Right atrium auricular region (tissue), 2 donors: ENCODE measurements around the gene TRIO. TPM values are rescaled to one million over a fixed set of nuclear protein-coding genes. Genes with fewer than 3 reads are reported as not detected.
A peak's percentile ranks its signal among the peaks of the same experiment; 100 is the strongest.

ENCODE experiments used
- DNase-seq: peaks from one replicate; pipeline ENCODE4 v3.0.0-alpha.2; 2019; ENCODE audit warnings: low spot score
- H3K27ac ChIP-seq, 2 donors: fragments of 200-600 bp; sonication (generic); 1 replicate in 1 of 2; 2 replicates in 1 of 2; pipeline ENCODE4 v1.5.1; 2016 to 2019
- H3K27me3 ChIP-seq, 2 donors: fragments of 200-600 bp; sonication (generic); one replicate each; pipeline versions ENCODE4 v1.5.1 to v1.6.0; 2017 to 2019
- H3K36me3 ChIP-seq: fragments of 200-600 bp; sonication (generic); one replicate; pipeline ENCODE4 v1.5.1; 2016
- H3K4me1 ChIP-seq, 2 donors: fragments of 200-600 bp; sonication (generic); one replicate each; pipeline versions ENCODE4 v1.5.1 to v1.6.0; 2017 to 2019
- H3K4me3 ChIP-seq, 2 donors: fragments of 200-600 bp; sonication (generic); 1 replicate in 1 of 2; 2 replicates in 1 of 2; pipeline ENCODE4 v1.5.1; 2017 to 2019; ENCODE audit warnings: mild to moderate bottlenecking in 1 of 2, moderate library complexity in 1 of 2
- H3K9me3 ChIP-seq, 2 donors: fragments of 200-600 bp; sonication (generic); one replicate each; pipeline ENCODE4 v1.5.1; 2019
- total RNA-seq, 2 donors: library from RNA; depleted of rRNA; stranded (reverse); fragments of >200 nt; gene quantifications; one replicate each; pipeline ENCODE4 v1.1.0, GENCODE V29; 2016
- TF ChIP-seq, protein P1 (sequence below), 2 donors: fragments of 200-600 bp; sonication (generic); IDR thresholded peaks; one replicate each; pipeline ENCODE4 v1.5.1; 2019; ENCODE audit warnings: antibody characterized with exemption in 2 of 2

TRIO gene
- total RNA-seq, 2 donors from 2014 or later, result 51.6 to 67.0 TPM

GRCh38 chr5:14522721-14523120, 379.6 kb downstream of the TRIO start:
- H3K27ac ChIP-seq, result no peak overlapping the region
- H3K36me3 ChIP-seq, result no peaks in the 10 kb centered on the region
- no peaks in the 10 kb centered on the region for H3K4me1 ChIP-seq
- no peaks in the 10 kb centered on the region for H3K27me3 ChIP-seq
- no peak overlapping the region for H3K4me3 ChIP-seq
- no peak for DNase-seq
- H3K9me3 ChIP-seq, result peaks cover 0 to 3% of the 10 kb centered on the region in 2 donors
- TF ChIP-seq, protein P1, sequence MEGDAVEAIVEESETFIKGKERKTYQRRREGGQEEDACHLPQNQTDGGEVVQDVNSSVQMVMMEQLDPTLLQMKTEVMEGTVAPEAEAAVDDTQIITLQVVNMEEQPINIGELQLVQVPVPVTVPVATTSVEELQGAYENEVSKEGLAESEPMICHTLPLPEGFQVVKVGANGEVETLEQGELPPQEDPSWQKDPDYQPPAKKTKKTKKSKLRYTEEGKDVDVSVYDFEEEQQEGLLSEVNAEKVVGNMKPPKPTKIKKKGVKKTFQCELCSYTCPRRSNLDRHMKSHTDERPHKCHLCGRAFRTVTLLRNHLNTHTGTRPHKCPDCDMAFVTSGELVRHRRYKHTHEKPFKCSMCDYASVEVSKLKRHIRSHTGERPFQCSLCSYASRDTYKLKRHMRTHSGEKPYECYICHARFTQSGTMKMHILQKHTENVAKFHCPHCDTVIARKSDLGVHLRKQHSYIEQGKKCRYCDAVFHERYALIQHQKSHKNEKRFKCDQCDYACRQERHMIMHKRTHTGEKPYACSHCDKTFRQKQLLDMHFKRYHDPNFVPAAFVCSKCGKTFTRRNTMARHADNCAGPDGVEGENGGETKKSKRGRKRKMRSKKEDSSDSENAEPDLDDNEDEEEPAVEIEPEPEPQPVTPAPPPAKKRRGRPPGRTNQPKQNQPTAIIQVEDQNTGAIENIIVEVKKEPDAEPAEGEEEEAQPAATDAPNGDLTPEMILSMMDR (IDR thresholded peaks at IDR 0.05), result no peak

DNA sequence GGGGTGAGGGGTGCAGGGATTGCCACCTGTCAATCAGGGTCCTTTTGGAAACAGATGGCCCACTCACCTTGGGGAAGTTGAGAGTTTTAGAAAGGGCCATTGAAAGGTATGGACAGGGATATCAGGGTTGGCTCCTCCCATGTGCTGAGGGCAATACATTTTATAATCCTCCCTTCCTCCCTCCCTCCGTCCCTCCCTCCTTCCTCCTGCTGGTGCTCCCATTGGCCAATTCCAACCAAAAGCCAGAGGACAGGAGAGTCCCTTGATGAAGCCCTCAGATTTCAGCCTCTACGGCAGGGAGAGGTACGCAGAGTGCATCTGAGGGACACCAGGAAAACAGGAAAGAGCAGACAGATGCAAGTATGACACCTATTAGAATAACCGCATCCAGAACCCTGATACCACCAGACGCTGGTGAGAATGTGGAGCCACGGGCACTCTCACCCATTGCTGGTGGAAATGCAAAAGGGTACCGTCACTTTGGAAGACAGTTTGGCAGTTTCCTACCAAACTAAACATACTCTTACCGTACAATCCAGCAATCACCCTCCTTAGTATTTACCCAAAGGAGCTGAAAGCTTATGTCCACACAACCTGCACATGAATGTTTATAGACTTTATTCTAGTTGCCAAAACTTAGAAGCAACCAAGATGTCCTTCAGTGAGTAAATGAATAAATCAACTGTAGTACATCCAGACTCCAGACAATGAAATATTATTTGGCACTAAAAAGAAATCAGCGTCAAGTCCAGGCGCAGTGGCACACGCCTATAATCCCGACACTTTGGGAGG, 380.3 kb downstream of the TRIO start:
- H3K27me3 ChIP-seq, result no peaks in the 10 kb centered on the region
- H3K9me3 ChIP-seq, result peaks cover 0 to 3% of the 10 kb centered on the region in 2 donors
- no peak overlapping the region for H3K4me3 ChIP-seq
- no peaks in the 10 kb centered on the region for H3K36me3 ChIP-seq
- H3K4me1 ChIP-seq, result no peaks in the 10 kb centered on the region
- H3K27ac ChIP-seq, result no peak overlapping the region
- TF ChIP-seq, protein P1 (IDR thresholded peaks at IDR 0.05), result no peak
- DNase-seq, result no peak

GRCh38 chr5:14525397-14525796, 382.3 kb downstream of the TRIO start:
- H3K9me3 ChIP-seq, result no peaks in the 10 kb centered on the region
- H3K4me3 ChIP-seq, result no peak overlapping the region
- no peaks in the 10 kb centered on the region for H3K4me1 ChIP-seq
- TF ChIP-seq, protein P1 (IDR thresholded peaks at IDR 0.05), result no peak
- no peaks in the 10 kb centered on the region for H3K27me3 ChIP-seq
- no peaks in the 10 kb centered on the region for H3K36me3 ChIP-seq
- no peak for DNase-seq
- no peak overlapping the region for H3K27ac ChIP-seq

DNA sequence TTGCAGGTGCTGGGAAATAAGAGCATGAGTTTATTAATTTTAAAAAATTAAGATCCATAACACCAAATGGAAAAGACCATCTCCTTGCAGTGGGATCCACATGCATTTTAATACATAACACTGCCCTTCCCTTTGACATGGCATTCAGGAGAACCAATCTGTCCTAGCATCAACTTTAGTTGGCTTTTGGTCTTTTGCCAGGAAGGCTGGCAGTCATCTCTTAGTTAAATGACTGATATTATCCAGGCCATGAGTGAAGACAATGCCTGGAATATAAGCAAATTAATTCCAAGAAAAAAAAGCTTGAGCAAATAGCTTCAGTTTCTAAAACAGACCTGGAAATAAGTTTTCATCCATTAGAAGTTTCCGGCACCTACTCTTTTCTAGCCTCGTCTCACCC, 383.4 kb downstream of the TRIO start:
- TF ChIP-seq, protein P1 (IDR thresholded peaks at IDR 0.05), result no peak

DNA sequence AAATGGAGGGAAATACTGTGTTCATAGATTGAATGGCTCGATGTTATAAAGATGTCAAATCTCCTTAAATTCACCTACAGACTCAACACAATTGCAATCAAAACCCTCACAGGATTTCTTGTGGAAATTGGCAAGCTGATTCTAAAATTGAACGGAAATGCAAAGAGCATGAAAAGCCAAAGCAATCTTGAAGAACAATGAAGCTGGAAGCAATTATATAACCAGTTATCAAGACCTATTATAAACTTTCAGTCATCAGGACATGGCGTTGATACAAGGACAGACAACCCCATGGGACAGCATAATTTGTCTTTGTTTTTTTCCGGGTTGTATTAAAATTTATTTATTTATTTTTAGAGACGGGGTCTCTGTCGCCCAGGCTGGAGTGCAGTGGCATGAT, 385.0 kb downstream of the TRIO start:
- Histone ChIP-seq H3K27me3 (no peaks in the 10 kb centered on the region), H3K4me1 (no peaks in the 10 kb centered on the region), H3K36me3 (no peaks in the 10 kb centered on the region), H3K27ac (no peak overlapping the region), H3K9me3 (no peaks in the 10 kb centered on the region), H3K4me3 (no peak overlapping the region)
- no peak for DNase-seq
- TF ChIP-seq, protein P1 (IDR thresholded peaks at IDR 0.05), result no peak

More for the DNA sequence above, 383.4 kb downstream of the TRIO start:
- Histone ChIP-seq H3K27me3 (no peaks in the 10 kb centered on the region), H3K36me3 (no peaks in the 10 kb centered on the region), H3K9me3 (no peaks in the 10 kb centered on the region), H3K4me3 (no peak overlapping the region), H3K4me1 (no peaks in the 10 kb centered on the region), H3K27ac (no peak overlapping the region)
- no peak for DNase-seq

DNA sequence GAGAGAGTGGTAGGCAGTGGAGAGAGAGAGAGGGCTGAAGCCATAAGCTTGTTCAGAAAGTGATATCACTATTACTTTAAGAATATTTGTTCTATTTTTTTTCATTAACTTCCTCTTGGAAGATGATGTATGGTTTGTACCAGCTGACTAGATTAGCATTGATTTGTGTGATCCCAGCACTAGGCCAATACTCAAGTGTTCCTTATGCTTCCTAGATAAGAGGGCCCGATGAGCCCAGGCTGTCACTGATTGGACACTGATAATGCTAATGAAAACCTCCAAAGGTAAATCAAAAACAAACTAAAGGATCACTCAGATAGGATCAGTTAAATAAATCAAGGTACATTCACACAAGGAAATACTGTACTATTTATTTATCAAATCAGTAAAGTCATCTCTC, 385.8 kb downstream of the TRIO start:
- Histone ChIP-seq H3K4me3 (no peak overlapping the region), H3K9me3 (no peaks in the 10 kb centered on the region), H3K4me1 (no peaks in the 10 kb centered on the region), H3K27ac (no peak overlapping the region), H3K27me3 (no peaks in the 10 kb centered on the region), H3K36me3 (no peaks in the 10 kb centered on the region)
- DNase-seq, result peak; percentile 1
- TF ChIP-seq, protein P1 (IDR thresholded peaks at IDR 0.05), result no peak
